ENCODE data around the gene LTBP1. TPM values are rescaled to one million over a fixed set of nuclear protein-coding genes. Genes with fewer than 3 reads are reported as not detected.

Gene LTBP1
- total RNA-seq, 2 experiments from 2014 or later = 0.10 to 0.27 TPM

DNA sequence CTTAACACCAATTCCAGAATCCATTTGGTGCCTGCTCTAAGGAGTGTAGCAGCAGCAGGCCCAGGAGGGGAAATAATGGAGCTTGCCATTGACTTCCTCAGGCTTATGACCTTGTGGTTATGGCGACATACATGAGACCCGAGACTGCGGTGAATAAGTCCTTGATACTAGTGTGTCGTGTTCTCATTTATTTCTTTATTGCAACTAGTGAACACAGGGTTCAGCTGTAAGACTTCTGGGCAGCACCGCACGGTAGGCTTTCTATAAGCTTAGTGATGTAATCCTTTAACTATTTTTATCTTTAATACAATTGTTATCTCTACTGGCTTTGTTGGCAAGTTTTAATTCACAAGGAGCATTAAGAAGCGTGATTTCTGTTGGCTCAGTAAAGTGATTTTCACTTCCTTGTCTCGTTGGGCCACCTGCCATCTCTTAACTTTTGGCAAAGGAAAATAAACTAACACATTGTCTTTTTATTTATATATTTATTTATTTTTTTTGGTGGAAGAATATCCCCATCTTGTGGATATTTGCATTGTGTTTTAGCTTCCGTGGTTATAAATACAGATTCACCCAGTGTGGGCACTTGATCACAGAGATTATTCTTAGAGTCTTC lies 139.8 kb downstream of the LTBP1 start:
- DNase-seq = no peak
- Mint-ChIP-seq H3K9me3 (no peaks in the 10 kb centered on the region), H3K36me3 (no peaks in the 10 kb centered on the region), H3K27me3 (peaks cover 19% of the 10 kb centered on the region), H3K4me3 (no peak overlapping the region), H3K27ac (no peak overlapping the region), H3K4me1 (ENCODE audit: low read depth) (no peaks in the 10 kb centered on the region)
- ChIA-PET POLR2A (no interaction called here), CTCF (no interaction called here)
- intact Hi-C loops (cut with micrococcal nuclease) = no loop called here

DNA sequence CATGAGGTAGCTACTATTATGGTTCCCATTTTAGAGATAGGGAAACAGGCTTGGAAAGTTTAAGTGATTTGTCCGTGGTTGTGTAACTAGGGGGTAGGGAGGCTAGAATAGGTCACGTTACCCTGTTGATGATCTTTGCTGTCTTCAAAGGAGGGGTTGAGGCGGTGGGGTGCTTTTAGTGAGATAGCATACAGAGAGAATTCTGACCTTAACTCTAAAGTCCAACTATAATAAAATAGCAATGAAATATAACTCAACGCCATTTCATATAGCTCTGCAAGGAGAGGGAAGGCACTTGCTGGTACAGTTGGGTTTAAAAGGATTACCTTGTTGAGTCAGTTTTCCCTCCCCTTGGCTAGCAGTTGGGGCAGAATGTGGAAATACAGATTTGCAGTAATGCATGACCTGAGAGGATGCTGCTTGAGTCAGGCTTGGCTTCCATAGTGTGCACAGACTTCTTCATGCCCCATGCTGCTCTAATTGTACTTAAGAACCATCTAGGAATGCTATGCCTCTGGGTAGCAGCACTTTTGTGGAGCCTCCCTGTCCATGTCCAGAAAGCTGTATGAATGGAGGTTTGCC lies 143.9 kb downstream of the LTBP1 start:
- ChIA-PET CTCF (no interaction called here), POLR2A (no interaction called here)
- H3K27me3 Mint-ChIP-seq = peaks cover 7% of the 10 kb centered on the region
- intact Hi-C loops (cut with micrococcal nuclease) = no loop called here
- peaks cover 2% of the 10 kb centered on the region for H3K9me3 Mint-ChIP-seq
- H3K4me1 Mint-ChIP-seq (ENCODE audit: low read depth) = no peaks in the 10 kb centered on the region
- no peak for DNase-seq
- H3K27ac Mint-ChIP-seq = no peak overlapping the region
- H3K36me3 Mint-ChIP-seq = no peaks in the 10 kb centered on the region
- no peak overlapping the region for H3K4me3 Mint-ChIP-seq

DNA sequence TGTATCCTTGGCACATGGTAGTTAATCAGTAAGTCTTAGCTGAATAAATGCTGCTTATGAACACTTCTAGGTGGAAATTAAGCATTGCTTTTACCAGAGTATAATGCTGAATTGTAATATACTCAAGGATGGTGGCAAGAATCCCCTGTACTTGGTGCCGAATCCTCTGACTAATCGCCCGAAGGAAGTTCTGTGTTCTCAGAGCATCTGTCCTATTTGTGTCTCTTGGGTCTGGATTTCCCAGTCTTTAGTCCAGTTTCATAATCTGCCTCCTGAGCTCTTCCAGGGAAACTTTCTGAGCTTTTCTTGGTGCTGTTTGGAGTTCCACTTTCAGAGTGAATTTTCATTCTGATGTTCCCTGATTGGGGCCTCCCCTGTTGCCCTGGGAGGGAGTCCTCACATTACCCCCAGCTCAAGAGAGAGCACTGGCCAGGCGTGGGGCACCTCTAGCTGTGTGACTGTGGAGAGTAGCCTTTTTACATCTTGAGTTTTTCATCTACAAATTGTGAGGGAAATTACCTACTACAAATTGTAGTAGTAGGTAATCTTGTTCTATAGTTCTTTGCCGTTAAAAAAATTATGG lies 144.9 kb downstream of the LTBP1 start:
- DNase-seq = no peak
- Mint-ChIP-seq H3K4me1 (ENCODE audit: low read depth) (no peaks in the 10 kb centered on the region), H3K9me3 (peaks cover 2% of the 10 kb centered on the region), H3K36me3 (no peaks in the 10 kb centered on the region), H3K27ac (no peak overlapping the region), H3K4me3 (no peak overlapping the region), H3K27me3 (peaks cover 5% of the 10 kb centered on the region)
- intact Hi-C loops (cut with micrococcal nuclease) = no loop called here
- CTCF ChIA-PET = no interaction called here
- POLR2A ChIA-PET = no interaction called here

DNA sequence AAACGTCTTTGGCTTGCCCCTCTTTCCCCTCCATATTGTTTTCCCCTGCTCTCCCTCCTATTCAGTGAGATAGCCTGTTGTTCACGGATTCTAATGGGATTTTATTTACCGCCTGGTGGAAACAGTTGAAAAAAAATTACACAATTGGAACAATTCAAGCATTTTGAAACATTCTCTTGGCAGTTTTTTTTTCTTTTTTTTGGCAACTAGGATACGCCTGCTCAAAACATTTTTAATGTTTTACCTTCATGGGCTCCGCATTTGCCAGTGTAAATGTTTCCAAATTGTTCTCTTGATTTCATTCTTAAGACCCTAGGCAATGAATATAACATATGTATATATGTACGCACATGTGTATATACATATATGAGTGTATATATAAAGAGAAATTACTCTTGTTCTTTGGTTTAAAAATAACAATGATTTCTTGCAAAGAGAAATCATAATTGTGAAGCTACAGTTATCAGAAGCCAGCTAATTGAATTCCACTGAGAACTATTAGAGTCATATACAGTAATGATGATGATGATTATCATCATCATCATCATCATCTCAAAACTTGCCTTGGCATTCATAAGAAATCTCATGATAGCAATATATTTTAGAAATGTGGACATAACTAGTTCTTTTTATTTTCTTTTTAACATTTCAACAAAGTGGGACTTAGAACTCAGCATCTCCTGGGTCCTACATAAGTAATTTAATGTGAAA lies 146.7 kb downstream of the LTBP1 start:
- ChIA-PET POLR2A (no interaction called here), CTCF (no interaction called here)
- intact Hi-C loops (cut with micrococcal nuclease) = no loop called here
- DNase-seq = no peak
- no peak overlapping the region for H3K4me3 Mint-ChIP-seq
- H3K27ac Mint-ChIP-seq = no peak overlapping the region
- peaks cover 7% of the 10 kb centered on the region for H3K27me3 Mint-ChIP-seq
- peaks cover 2% of the 10 kb centered on the region for H3K9me3 Mint-ChIP-seq
- no peaks in the 10 kb centered on the region for H3K36me3 Mint-ChIP-seq
- no peaks in the 10 kb centered on the region for H3K4me1 Mint-ChIP-seq (ENCODE audit: low read depth)

DNA sequence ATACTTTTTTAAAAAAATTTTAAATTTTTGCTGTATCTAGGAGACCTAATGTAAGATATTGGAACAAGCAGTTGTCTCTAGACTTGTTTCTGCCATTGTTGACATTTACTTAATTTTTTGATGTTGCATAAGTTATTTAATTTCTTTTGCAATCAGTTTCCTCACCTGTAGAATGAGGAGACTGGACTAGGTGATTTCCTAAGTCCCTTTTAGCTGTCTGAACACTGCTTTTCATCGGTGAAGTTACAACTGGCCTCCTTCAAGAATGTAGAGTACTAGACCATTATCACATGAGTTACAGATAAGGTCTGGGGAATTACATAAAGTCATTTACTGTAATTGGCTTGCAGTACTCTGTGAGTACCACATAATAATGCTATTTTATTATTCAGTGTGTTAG lies 147.6 kb downstream of the LTBP1 start:
- no peak overlapping the region for H3K4me3 Mint-ChIP-seq
- no peak for DNase-seq
- intact Hi-C loops (cut with micrococcal nuclease) = no loop called here
- ChIA-PET CTCF (no interaction called here), POLR2A (no interaction called here)
- H3K9me3 Mint-ChIP-seq = peaks cover 2% of the 10 kb centered on the region
- H3K4me1 Mint-ChIP-seq (ENCODE audit: low read depth) = no peaks in the 10 kb centered on the region
- peaks cover 7% of the 10 kb centered on the region for H3K27me3 Mint-ChIP-seq
- no peaks in the 10 kb centered on the region for H3K36me3 Mint-ChIP-seq
- no peak overlapping the region for H3K27ac Mint-ChIP-seq

DNA sequence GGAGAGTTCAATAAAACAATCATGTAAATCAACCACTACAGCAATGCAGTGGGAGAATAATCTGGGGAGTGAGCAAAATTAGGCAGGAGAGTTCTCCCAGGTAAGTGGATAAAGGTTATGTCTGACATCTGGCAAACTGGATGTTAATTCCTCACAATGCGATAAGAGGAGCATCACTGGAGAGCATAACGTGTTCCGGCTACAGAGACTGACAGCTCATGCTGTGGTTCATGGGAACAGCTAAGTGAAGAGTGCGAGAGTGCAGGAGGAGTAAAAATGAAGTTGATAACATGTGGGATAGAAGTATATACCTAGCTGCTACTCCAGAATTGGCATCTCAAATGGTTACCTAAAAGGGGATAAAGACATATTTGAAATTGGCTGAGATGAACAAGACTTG lies 153.2 kb downstream of the LTBP1 start:
- Mint-ChIP-seq H3K4me1 (ENCODE audit: low read depth) (no peaks in the 10 kb centered on the region), H3K36me3 (no peaks in the 10 kb centered on the region), H3K9me3 (peaks cover 2% of the 10 kb centered on the region), H3K4me3 (no peak overlapping the region), H3K27me3 (peaks cover 12% of the 10 kb centered on the region), H3K27ac (no peak overlapping the region)
- ChIA-PET POLR2A (no interaction called here), CTCF (no interaction called here)
- DNase-seq = no peak
- intact Hi-C loops (cut with micrococcal nuclease) = no loop called here

DNA sequence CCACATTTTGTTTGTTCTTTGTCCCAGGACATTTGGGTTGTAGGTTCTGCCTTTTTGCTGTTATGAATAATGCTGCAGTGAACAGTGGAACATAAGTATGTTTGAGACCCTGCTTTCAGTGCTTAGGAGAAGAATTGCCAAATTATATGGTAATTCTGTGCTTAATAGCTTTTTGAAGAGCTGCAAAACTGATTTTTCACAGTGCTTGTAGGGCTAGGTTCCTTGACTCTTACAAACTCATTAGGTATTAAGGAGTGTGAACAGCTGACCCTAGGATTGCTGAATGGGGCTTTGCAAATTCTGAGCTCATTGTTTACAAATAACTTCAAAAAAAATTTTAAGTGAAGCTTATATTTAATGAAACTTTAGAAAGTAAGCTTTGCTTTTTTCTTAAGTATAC lies 154.2 kb downstream of the LTBP1 start:
- no peak overlapping the region for H3K27ac Mint-ChIP-seq
- peaks cover 13% of the 10 kb centered on the region for H3K27me3 Mint-ChIP-seq
- no peak for DNase-seq
- no peaks in the 10 kb centered on the region for H3K4me1 Mint-ChIP-seq (ENCODE audit: low read depth)
- intact Hi-C loops (cut with micrococcal nuclease) = no loop called here
- CTCF ChIA-PET = no interaction called here
- POLR2A ChIA-PET = no interaction called here
- H3K9me3 Mint-ChIP-seq = no peaks in the 10 kb centered on the region
- H3K36me3 Mint-ChIP-seq = no peaks in the 10 kb centered on the region
- no peak overlapping the region for H3K4me3 Mint-ChIP-seq

DNA sequence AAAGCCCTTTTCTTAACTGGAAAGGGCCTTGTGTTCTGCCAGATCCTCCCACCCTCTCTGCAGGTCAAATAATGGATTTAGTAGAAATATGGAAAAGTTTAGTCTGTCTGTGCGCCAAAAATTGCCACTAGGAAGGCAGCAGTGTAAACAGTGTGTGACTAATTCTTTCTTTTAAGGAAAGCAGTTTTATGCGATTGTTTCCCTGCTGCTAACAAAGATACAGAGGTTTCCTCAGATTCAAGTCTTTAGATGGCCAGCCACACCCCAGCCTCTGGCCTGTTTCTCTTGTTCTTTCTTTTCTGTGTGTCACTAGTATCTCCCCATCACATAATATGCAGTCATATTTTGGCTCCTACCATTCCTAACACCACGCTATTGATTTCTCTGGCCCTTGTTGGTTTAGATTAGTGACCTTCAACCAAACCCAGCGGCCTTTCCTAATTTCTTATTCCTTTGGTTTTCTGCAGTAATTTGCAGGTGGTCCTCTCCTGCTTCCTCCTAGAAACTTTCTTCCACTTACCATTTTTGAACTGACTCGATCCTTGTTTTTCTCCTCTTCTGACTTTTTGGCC lies 157.4 kb downstream of the LTBP1 start:
- H3K4me1 Mint-ChIP-seq (ENCODE audit: low read depth) = no peaks in the 10 kb centered on the region
- peaks cover 21% of the 10 kb centered on the region for H3K27me3 Mint-ChIP-seq
- intact Hi-C loops (cut with micrococcal nuclease) = no loop called here
- no peak overlapping the region for H3K4me3 Mint-ChIP-seq
- no peaks in the 10 kb centered on the region for H3K36me3 Mint-ChIP-seq
- no peaks in the 10 kb centered on the region for H3K9me3 Mint-ChIP-seq
- POLR2A ChIA-PET = no interaction called here
- H3K27ac Mint-ChIP-seq = no peak overlapping the region
- CTCF ChIA-PET = no interaction called here
- DNase-seq = no peak

DNA sequence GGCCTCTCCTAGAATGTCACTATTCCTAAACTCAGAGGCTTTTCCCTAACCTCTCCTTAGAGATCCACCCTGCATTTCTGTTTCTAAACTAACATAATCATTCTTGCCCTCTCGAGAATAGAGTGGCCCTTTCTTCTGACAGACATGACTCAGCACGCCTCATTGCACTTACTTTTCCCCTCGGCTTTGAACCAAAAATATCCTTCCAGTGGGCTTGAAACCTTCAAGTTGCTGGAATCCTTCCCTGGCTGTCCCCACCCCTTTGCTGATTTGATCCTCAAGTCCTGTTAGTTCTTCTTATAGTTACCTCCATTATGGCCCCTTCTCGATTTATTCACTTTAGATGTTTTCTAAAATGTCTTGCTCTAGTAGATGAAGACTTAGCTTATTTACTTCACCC lies 158.0 kb downstream of the LTBP1 start:
- H3K27me3 Mint-ChIP-seq = peaks cover 23% of the 10 kb centered on the region
- H3K36me3 Mint-ChIP-seq = no peaks in the 10 kb centered on the region
- no peak overlapping the region for H3K4me3 Mint-ChIP-seq
- intact Hi-C loops (cut with micrococcal nuclease) = no loop called here
- H3K27ac Mint-ChIP-seq = no peak overlapping the region
- DNase-seq = no peak
- no peaks in the 10 kb centered on the region for H3K4me1 Mint-ChIP-seq (ENCODE audit: low read depth)
- no peaks in the 10 kb centered on the region for H3K9me3 Mint-ChIP-seq
- ChIA-PET POLR2A (no interaction called here), CTCF (no interaction called here)

DNA sequence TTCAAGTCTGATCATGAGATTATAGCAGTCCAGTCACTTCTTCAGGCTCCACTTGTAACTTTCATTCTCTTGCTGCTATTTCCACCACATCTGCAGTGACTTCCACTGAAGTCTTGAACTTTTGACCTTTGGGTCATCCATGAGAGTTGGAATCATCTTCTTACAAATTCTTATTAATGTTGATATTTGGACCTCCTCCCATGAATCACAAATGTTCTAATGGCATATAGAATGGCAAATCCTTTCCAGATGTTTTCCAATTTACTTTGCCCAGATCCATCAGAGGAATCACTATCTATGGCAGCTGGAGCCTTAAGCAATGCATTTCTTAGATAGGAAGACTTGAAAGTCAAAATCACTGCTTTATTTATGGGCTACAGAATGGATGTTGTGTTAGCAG lies 159.4 kb downstream of the LTBP1 start:
- H3K4me3 Mint-ChIP-seq = no peak overlapping the region
- CTCF ChIA-PET = no interaction called here
- H3K27ac Mint-ChIP-seq = no peak overlapping the region
- peaks cover 25% of the 10 kb centered on the region for H3K27me3 Mint-ChIP-seq
- intact Hi-C loops (cut with micrococcal nuclease) = no loop called here
- no peak for DNase-seq
- no peaks in the 10 kb centered on the region for H3K36me3 Mint-ChIP-seq
- no peaks in the 10 kb centered on the region for H3K4me1 Mint-ChIP-seq (ENCODE audit: low read depth)
- H3K9me3 Mint-ChIP-seq = no peaks in the 10 kb centered on the region
- POLR2A ChIA-PET = no interaction called here

DNA sequence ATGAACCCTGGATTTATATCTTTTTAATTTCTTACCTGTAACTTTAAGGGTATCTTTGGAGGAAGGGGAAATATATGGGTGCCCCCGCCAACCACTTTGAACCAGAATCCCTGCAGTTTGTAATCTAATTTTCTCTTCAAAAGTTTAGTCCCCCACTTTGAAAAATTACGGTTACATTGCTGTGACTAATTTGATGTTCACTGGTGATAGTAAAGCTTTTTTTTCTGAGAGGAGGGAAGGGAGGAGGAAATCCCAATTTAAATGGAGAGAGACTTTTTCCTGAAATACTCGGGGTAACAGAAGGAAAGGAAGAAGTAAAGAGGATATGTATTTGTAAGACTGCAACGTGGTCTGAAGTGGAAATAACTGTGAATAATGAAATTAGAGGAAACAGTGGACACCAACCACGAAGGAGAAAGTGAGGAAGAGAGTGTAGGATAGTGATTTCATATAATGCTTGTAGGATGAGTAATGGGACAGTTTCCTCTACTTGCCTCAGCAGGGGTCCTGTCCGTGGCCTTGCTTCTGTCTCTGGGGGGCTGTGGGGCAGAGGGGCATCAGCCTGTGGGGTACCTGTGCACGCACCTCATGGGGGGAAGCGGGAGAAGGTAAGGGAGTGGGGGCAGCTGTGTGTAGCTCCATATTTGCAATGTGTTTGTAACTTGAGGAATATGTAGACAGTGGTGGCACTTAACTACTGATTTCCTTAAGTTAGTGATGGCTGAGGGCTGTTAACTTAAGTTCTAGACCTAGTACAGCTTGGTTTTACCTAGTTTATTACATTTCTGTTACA lies 161.1 kb downstream of the LTBP1 start:
- CTCF ChIA-PET = no interaction called here
- Mint-ChIP-seq H3K4me3 (no peak overlapping the region), H3K9me3 (no peaks in the 10 kb centered on the region), H3K4me1 (ENCODE audit: low read depth) (no peaks in the 10 kb centered on the region), H3K36me3 (no peaks in the 10 kb centered on the region), H3K27me3 (peaks cover 25% of the 10 kb centered on the region), H3K27ac (no peak overlapping the region)
- POLR2A ChIA-PET = no interaction called here
- intact Hi-C loops (cut with micrococcal nuclease) = no loop called here
- no peak for DNase-seq
